NCI-H1092 treated with DMSO at 0.1 percent for 48 hours (cell line): ENCODE results near the gene KIAA1586.

Experiments
- DNase-seq: peaks from one replicate; lab custom pipeline; 2025; lab: John Stamatoyannopoulos, UW

The KIAA1586 gene

GRCh38 chr6:57104336-57104735, 57.8 kb downstream of the KIAA1586 start:
- DNase-seq: no peak
